Measurements from ENCODE around the gene ANKS3.

ANKS3 gene

DNA sequence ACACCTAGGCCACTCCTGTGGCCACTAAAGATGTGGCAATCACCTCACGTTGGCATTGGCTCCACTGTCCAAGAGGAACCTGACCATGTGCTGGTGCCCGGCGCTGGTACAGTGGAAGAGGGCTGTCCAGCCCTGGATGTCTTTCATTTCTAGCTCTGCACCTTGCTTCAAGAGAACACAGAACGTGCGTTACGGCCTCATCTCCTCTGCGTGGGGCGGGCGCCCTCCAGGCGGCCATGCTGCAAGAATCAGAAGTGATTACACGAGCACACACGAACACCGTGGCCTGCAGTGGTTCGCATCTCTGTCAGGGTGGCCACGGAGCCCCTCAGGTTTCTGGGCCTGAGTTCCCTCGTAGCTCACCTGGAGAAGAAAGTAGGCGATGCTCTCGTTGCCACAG lies 7.5 kb downstream of the ANKS3 start:
- DNase-seq (ENCODE audit: low read depth), result no peak
- no peak overlapping the region for H3K4me3 ChIP-seq (ENCODE audit: low read depth, low read length)
- TF ChIP-seq CTCF (conservative IDR thresholded peaks at IDR 0.05; ENCODE audit: low read depth, low read length), result no peak

- DNase-seq (ENCODE audit: low read depth), result no peak
- no peak for TF ChIP-seq CTCF (conservative IDR thresholded peaks at IDR 0.05; ENCODE audit: low read depth, low read length)
- H3K4me3 ChIP-seq (ENCODE audit: low read depth, low read length), result no peak overlapping the region
Measured at GRCh38 chr16:4724661-4725270, 9.3 kb downstream of the ANKS3 start.

DNA sequence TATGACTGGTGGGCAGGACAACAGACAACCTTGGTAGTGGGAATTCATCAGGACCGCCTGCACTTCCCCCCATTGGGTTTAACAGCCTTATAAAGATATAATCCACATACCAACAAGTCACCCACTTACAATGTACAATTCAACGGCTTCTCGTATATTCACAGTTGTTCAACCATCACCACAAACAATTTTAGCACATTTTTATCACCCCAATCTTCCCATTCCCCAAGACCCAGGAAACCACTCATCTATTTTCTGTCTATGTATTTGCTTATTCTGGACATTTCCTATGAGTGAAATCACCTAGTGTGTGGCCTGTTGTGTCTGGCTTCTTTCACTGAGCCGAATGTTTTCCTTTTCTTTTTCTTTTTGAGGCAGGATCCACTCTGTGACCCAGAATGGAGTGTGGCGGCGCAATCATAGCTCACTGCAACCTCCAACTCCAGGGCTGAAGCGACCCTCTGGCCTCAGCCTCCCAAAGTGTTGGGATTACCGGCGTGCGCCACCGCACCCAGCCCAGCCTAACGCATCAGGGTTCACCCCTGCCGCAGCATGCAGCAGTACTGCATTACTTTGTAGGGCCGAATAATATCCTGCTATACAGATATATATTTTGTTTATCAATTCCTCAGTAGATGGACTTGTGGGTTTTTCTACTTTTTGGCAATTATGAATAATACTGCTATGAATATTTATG lies 10.9 kb downstream of the ANKS3 start:
- TF ChIP-seq CTCF (conservative IDR thresholded peaks at IDR 0.05; ENCODE audit: low read depth, low read length), result no peak
- DNase-seq (ENCODE audit: low read depth), result no peak
- no peak overlapping the region for H3K4me3 ChIP-seq (ENCODE audit: low read depth, low read length)

GRCh38 chr16:4718466-4718865 lies 15.6 kb downstream of the ANKS3 start:
- no peak overlapping the region for H3K4me3 ChIP-seq (ENCODE audit: low read depth, low read length)
- no peak for TF ChIP-seq CTCF (conservative IDR thresholded peaks at IDR 0.05; ENCODE audit: low read depth, low read length)
- no peak for DNase-seq (ENCODE audit: low read depth)

DNA sequence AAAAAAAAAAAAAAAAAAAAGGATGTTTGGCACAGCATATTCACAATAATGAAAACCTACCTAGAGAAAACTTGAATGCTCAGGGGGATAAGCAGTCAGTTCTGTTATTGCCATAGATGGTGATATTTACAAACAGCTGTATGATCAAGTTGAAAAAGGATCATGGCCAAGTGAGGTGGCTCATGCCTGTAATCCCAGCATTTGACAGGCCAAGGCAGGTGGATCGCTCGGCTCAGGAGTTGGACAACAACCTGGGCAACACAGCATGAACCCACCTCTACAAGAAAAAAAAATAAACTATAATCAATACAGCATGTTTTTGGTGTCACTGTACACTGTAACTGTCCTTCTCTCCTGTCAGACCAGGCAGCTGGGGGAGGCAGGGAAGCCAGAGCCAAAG lies 19.1 kb downstream of the ANKS3 start:
- DNase-seq (ENCODE audit: low read depth), result no peak
- no peak for TF ChIP-seq CTCF (conservative IDR thresholded peaks at IDR 0.05; ENCODE audit: low read depth, low read length)
- H3K4me3 ChIP-seq (ENCODE audit: low read depth, low read length), result no peak overlapping the region

- no peak for DNase-seq (ENCODE audit: low read depth)
- no peak overlapping the region for H3K4me3 ChIP-seq (ENCODE audit: low read depth, low read length)
- no peak for TF ChIP-seq CTCF (conservative IDR thresholded peaks at IDR 0.05; ENCODE audit: low read depth, low read length)
Measured at GRCh38 chr16:4713663-4714501, 20.2 kb downstream of the ANKS3 start.
